Measurements from ENCODE around the gene MNT.
"Not testable (repeated sequence)": the region's sequence is repeated elsewhere in the genome, so short reads cannot be mapped to it uniquely, and the experiment has no call there.

Gene MNT, protein sequence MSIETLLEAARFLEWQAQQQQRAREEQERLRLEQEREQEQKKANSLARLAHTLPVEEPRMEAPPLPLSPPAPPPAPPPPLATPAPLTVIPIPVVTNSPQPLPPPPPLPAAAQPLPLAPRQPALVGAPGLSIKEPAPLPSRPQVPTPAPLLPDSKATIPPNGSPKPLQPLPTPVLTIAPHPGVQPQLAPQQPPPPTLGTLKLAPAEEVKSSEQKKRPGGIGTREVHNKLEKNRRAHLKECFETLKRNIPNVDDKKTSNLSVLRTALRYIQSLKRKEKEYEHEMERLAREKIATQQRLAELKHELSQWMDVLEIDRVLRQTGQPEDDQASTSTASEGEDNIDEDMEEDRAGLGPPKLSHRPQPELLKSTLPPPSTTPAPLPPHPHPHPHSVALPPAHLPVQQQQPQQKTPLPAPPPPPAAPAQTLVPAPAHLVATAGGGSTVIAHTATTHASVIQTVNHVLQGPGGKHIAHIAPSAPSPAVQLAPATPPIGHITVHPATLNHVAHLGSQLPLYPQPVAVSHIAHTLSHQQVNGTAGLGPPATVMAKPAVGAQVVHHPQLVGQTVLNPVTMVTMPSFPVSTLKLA

GRCh38 chr17:2400877-2401425 lies at the start of gene MNT:
TSS of gene MNT (minus strand) at chr17:2401060. CDS start at chr17:2400712, 348 bp downstream.
- peak; percentile 89 to 92 (median 90) for DNase-seq (ENCODE audit: low read depth in 3 of 3)

GRCh38 chr17:2450016-2450650 lies 49.3 kb upstream of the MNT start:
- DNase-seq (ENCODE audit: low read depth in 3 of 3): no peak

DNA sequence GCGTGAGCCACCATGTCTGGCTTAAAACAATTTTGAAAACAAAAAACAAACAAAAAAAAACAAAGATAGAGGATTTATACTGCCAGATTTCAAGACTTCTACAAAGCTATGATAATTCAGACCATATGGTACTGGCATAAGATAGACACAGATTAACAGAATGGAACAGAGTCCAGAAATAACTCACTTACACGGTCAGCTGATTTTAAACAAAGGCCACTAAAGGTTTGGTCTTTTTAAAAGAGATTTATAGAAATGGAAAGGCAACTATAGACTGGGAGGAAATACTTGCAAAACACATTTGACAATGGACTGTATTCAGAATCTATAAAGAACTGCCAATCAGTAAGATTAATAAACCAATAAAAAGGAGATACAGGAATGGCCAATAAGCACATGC lies 48.6 kb upstream of the MNT start:
- DNase-seq (ENCODE audit: low read depth in 3 of 3): no peak

GRCh38 chr17:2447479-2447878 lies 46.6 kb upstream of the MNT start:
- DNase-seq (ENCODE audit: low read depth in 3 of 3): not testable (repeated sequence)

- DNase-seq (ENCODE audit: low read depth in 3 of 3): no peak
Measured at GRCh38 chr17:2445638-2446037, 44.8 kb upstream of the MNT start.

DNA sequence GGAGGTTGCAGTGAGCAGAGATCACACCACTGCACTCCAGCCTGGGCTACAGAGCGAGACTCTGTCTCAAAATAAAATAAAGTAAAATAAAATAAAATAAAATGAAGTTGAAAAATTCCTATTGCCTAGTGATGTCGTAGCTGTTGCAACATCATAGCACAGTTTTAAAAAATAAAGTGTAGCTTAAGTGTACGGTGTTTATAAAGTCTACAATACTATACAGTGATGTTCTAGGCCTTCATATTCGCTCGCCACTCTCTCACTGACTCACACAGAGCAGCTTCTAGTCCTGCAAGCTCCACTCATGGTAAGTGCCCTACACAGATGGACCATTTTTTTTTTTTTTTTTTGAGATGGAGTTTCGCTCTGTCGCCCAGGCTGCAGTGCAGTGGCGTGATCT lies 43.5 kb upstream of the MNT start:
- no peak for DNase-seq (ENCODE audit: low read depth in 3 of 3)

GRCh38 chr17:2442166-2442565 lies 41.3 kb upstream of the MNT start:
- no peak for DNase-seq (ENCODE audit: low read depth in 3 of 3)

DNA sequence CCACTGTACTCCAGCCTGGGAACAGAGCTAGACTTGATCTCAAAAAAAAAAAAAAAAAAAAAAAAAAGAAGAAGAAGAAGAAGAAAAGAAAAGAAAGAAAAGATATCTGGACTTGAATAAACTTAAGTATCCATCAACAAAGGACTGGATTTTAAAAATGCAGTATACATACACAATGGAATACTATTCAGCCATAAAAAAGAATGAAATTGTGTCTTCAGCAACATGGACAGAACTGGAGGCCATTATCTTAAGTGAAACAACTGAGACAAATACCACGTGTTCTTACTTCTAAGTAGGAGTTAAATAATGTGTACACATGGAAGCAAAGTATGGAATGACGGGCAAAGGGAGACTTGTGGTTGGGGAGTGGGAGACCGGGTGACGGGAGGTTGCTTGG lies 40.1 kb upstream of the MNT start:
- DNase-seq (ENCODE audit: low read depth in 3 of 3): no peak

GRCh38 chr17:2439997-2440396 lies 39.1 kb upstream of the MNT start:
- DNase-seq (ENCODE audit: low read depth in 3 of 3): not testable (repeated sequence)

GRCh38 chr17:2438823-2439222 lies 38.0 kb upstream of the MNT start:
- DNase-seq (ENCODE audit: low read depth in 3 of 3): no peak

GRCh38 chr17:2436316-2436905 lies 35.6 kb upstream of the MNT start:
- DNase-seq (ENCODE audit: low read depth in 3 of 3): no peak

DNA sequence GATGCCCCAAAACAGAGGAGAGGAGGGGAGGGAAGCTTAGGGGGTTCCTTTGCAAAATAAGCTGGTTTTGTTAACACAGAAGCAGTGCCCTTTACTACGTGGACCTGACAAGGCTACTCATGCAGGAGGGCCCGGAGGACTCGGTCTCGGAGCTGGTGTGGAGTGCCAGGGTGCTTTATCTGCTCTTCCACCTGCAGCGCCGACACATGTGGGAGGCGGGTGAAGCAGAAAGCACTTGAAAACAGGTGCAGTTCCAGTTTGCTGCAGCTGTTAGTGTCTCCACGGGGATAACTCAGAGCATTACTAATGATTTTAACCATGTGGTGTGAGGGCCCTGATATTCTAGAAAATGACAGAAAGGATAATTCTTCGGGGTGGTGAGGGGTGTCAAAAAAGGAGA lies 35.0 kb upstream of the MNT start:
- no peak for DNase-seq (ENCODE audit: low read depth in 3 of 3)

- DNase-seq (ENCODE audit: low read depth in 3 of 3): no peak
Measured at GRCh38 chr17:2435181-2435741, 34.4 kb upstream of the MNT start.

- DNase-seq (ENCODE audit: low read depth in 3 of 3): no peak
Measured at GRCh38 chr17:2433696-2434095, 32.8 kb upstream of the MNT start.

DNA sequence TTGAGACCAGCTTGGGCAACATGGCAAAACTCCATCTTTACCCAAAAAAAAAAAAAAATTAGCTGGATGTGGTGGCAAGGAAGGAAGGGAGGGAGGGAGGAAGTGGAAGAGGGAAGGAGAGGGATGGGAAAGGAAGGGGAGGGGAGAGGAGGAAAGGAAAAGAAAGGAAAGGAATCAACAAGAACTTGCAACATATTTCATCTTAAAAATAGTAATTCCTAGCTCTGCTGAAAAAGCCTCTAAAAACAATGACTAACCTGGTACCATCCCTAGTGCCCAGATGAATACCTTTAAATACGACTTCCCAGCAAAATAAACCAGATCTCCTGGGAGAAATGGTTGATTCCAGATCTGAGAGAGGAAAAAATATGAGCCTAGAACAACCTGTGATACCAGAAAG lies 27.1 kb upstream of the MNT start:
- no peak for DNase-seq (ENCODE audit: low read depth in 3 of 3)

DNA sequence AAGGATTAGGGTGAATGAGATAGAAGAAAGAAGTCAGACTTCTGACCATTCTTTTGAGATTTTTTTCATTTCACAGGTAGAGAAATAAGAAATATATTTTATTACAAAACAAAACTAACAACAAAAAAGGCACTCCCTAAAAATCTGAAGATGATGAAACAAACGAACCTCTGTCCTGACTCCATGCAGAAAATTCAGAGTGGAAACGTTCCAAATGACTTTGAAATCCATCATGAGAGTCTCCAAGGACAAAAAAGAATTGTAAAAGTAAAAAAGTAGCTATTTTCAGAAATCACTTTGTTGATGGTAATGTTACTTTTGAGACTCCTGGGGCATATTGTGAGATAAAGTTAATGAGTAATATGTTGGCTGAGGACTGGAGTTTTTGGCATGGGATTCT lies 26.4 kb upstream of the MNT start:
- no peak for DNase-seq (ENCODE audit: low read depth in 3 of 3)

DNA sequence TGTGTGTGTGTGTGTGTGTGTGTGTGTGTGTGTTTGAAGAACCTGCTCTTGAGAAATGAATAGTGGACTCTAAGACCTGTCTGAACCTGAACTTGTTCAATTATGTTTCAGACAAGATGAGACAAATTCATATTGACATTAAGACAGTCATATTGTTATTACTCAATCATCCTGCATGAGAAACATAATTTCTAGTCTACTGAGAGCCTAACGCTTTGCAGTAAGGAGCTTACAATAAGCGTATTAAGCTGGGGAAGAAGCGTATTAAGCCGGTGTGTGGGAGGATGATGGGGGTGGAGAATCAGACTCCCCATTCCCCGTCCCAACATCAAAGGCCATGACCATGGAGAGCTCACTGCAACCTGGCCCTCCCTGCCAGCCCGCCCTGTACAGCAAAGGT lies 22.4 kb upstream of the MNT start:
- DNase-seq (ENCODE audit: low read depth in 3 of 3): no peak

DNA sequence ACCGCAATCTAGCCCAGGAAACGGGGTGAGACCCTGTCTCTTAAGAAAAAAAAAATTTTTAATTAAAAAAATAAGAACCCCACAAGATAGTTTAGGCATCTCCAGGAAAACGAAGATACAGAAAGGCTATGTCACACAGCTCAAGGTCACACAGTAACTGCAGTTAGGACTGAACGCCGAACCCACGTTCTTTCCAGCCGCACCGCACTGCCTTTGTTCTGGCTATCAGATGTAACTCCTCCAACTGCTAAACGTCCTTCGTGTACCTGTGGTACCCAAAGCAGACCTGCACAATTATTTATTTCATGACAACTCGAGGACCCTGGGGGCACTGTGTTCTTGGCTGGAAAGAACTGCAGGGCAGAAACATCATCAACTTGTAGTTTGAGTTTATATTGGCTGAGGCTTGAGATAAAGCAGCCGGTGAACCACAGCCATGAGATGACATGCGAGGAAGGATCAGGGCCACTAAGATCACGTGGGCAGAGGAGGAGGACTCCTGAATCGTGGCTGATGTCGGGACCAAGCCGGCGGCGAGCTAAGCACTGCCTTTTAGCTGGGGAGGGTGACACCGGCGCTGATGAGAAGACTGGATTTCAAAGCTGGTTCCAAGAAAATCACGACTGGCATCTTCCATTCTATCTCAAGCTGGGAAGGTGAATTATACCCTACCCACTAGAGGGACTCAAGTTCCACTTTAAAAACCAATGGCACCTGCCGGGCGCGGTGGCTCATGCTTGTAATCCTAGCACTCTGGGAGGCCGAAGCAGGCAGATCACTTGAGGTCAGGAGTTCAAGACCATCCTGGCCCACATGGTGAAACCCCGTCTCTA lies 20.7 kb upstream of the MNT start:
- DNase-seq (ENCODE audit: low read depth in 3 of 3): no peak

DNA sequence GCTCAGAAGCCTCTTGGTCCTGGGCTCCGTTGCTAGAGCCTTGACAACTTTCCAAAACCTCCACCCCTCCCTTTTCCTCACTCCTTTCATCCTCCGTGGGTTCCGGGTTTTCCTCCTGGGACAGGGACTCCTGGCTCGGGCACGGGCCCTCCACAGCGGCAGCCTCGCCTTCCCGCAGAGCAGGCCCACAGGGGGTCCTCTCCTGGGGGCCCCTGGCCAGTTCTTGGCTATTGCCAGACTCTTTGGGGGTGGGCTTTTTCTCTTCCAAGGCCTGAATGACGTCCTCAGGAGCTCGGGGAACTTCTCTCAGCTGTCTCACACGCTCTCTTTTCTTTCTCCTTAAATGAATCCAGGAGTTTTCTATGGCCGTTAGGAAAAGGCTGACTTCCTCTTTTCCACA lies 19.3 kb upstream of the MNT start:
- DNase-seq (ENCODE audit: low read depth in 3 of 3): no peak

DNA sequence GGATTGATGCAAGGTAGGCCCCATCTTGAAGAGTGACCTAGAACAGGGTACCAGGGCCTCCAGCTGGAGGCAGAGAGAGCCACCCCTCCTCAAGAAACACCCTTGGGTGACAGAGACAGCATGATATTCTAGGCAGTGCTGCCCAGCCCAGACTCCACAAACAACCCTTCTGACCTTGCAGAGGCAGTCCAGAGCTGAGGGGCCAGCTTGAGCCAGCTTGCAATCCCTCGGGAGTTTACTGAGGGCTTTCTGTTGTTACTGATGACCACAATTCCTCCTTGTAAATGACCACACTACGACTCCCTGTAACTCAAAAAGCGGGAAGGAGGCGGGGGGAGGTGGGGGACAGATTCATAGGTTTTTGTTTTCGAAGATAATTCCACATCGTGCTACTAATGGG lies 18.6 kb upstream of the MNT start:
- no peak for DNase-seq (ENCODE audit: low read depth in 3 of 3)

GRCh38 chr17:2418572-2418971 lies 17.7 kb upstream of the MNT start:
- no peak for DNase-seq (ENCODE audit: low read depth in 3 of 3)

All from stimulated activated CD4-positive, alpha-beta T cell treated with anti-CD3 and anti-CD28 coated beads, TNF-alpha, amount 100 ng/mL, for 48 hours (primary cell).